Measurements from ENCODE around the gene MYO3B.
"Not testable (repeated sequence)": the region's sequence is repeated elsewhere in the genome, so short reads cannot be mapped to it uniquely, and the experiment has no call there.

The MYO3B gene

DNA sequence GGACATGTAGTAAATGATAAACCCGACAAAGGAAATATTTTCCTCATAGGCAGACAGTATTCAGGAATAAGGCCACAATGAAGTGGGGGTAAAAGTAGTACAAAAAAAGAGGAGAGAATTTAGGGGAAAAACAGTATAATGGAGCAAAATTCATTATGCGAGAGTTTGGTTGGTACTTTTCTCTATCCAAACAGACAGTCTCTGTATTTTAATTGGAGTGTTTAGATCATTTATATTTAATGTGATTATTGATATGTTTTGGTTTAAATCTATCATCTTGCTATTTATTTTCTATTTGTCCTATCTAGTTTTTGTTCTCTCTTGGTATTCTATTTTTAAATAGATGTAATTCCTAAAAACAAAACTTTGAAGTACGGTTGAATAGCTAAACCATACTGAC, 366.9 kb downstream of the MYO3B start:
- H3K27ac ChIP-seq, result no peak overlapping the region
- TF ChIP-seq ZFX (IDR thresholded peaks at IDR 0.05; ENCODE audit: borderline replicate concordance), result no peak
- TF ChIP-seq, protein P1, sequence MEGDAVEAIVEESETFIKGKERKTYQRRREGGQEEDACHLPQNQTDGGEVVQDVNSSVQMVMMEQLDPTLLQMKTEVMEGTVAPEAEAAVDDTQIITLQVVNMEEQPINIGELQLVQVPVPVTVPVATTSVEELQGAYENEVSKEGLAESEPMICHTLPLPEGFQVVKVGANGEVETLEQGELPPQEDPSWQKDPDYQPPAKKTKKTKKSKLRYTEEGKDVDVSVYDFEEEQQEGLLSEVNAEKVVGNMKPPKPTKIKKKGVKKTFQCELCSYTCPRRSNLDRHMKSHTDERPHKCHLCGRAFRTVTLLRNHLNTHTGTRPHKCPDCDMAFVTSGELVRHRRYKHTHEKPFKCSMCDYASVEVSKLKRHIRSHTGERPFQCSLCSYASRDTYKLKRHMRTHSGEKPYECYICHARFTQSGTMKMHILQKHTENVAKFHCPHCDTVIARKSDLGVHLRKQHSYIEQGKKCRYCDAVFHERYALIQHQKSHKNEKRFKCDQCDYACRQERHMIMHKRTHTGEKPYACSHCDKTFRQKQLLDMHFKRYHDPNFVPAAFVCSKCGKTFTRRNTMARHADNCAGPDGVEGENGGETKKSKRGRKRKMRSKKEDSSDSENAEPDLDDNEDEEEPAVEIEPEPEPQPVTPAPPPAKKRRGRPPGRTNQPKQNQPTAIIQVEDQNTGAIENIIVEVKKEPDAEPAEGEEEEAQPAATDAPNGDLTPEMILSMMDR (IDR thresholded peaks at IDR 0.05), result no peak

DNA sequence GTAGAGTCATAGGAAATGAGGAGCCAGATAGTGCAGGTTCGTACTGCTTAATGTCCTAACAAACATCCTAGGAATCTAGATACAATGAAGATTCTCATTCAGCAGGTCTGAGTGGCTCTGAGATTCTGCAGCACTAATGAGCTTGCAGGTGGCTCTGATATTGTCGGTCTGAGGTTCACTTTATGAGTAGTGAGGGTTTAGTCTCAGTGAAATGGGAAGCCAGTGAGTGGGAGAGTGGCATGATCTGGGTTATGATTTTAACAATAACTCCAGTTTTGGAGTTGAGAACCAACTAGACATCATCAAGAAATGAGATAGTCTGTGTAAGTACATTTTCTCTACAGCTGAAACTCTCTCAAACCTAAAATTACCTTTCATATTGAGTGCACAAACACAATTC, 370.4 kb downstream of the MYO3B start:
- TF ChIP-seq ZFX (IDR thresholded peaks at IDR 0.05; ENCODE audit: borderline replicate concordance), result no peak
- TF ChIP-seq, protein P1 (IDR thresholded peaks at IDR 0.05), result no peak
- no peak overlapping the region for H3K27ac ChIP-seq

DNA sequence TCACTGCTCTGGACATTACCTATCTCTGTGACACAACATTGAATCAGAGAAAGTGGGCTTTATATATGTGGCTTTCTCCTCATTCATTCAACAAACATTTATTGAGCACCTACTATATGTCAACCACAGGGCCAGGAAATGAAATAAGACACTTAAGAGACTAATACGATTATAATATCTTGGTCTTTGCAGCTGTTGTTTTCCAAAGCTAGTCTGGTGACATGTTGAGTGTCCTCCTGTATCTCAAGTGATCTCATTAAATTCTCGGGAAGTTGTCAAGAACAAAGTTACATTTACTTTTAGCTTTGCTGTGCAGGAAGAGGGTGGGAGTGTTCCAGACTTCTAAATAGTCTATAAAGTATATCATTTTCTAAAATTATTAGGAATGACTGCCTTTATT, 372.6 kb downstream of the MYO3B start:
- H3K27ac ChIP-seq, result no peak overlapping the region
- no peak for TF ChIP-seq ZFX (IDR thresholded peaks at IDR 0.05; ENCODE audit: borderline replicate concordance)
- TF ChIP-seq, protein P1 (IDR thresholded peaks at IDR 0.05), result no peak

DNA sequence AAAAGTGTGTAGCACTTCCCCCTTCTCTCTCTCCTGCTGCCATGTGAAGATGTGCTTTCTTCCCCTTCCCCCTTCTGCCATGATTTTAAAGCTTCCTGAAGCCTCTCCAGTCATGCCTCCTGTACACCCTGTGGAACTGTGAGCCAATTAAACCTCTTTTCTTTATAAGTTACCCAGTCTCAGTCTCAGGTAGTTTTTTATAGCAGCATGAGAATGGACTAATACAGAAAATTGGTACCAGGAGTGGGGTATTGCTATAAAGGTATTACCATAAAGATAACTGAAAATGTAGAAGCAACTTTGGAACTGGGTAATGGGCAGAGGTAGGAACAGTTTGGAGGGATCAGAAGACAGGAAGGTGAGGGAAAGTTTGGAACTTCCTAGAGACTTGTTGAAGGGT, 374.0 kb downstream of the MYO3B start:
- H3K27ac ChIP-seq, result not testable (repeated sequence)

DNA sequence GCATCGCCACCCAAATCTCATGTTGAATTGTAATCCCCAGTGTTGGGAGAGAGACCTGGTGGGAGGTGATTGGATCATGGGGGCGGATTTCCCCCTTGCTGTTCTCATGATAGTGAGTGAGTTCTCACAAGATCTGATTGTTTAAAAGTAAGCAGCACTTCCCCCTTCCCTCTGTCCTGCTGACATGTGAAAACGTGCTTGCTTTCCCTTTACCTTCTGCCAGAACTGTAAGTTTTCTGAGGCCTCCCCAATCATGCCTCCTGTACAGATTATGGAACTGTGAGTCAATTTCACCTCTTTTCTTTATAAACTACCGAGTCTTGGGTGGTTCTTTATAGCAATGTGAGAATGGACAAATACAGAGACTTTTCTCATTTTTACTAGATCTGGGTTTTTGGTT, 375.8 kb downstream of the MYO3B start:
- no peak overlapping the region for H3K27ac ChIP-seq
- no peak for TF ChIP-seq ZFX (IDR thresholded peaks at IDR 0.05; ENCODE audit: borderline replicate concordance)
- TF ChIP-seq, protein P1 (IDR thresholded peaks at IDR 0.05), result no peak

DNA sequence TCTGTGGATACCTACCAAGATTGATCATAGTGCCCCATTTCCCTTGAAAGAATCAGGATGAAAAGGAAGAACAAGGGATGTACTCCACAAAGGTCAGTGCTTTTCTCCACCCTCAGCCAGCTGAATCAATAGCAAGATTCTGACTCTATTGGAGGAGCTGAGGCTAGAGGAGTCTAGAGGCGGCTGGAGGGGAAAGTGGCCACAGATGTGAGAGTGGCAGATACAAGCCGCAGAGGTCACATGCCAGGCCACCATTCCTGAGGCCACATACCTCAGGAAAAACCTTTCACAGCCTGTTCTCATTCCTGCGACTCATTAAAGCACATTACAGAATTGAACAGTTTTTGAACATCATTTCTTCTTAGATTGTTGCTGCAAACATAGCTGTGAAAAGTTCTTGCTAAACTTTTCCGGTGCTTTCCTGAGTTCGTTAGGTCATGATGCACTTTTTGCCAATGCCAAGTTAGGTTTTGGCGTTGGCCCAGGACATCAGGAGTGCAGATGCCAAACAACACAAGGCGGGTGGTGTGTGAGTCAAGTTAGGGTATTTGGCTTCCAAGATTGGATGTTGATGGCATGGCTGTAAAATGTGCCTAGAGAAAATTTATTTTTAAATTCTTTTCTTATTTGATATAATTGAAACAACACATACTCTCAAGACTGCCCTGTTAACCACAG, 376.5 kb downstream of the MYO3B start:
- H3K27ac ChIP-seq, result no peak overlapping the region

DNA sequence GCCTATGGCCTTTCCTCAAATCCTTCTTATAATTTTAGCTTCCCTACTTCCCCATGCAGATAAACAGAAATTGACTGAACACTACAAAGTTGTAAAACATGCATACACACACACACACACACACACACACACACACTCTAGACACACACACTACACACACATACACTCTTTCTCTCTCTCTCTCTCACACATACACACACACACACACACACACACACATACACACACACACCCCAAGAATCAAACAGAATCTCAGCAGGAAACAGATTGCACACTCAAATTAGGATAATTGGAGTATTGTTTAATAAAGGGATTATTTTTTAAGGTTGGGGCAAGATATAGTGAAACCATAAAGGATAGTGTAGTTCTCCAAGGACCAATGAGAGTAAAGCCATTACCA, 385.0 kb downstream of the MYO3B start:
- TF ChIP-seq, protein P1 (IDR thresholded peaks at IDR 0.05), result no peak
- no peak for TF ChIP-seq ZFX (IDR thresholded peaks at IDR 0.05; ENCODE audit: borderline replicate concordance)
- no peak overlapping the region for H3K27ac ChIP-seq

More for the DNA sequence above, 376.5 kb downstream of the MYO3B start:
- TF ChIP-seq, protein P1 (IDR thresholded peaks at IDR 0.05), result no peak
- TF ChIP-seq ZFX (IDR thresholded peaks at IDR 0.05; ENCODE audit: borderline replicate concordance), result no peak

DNA sequence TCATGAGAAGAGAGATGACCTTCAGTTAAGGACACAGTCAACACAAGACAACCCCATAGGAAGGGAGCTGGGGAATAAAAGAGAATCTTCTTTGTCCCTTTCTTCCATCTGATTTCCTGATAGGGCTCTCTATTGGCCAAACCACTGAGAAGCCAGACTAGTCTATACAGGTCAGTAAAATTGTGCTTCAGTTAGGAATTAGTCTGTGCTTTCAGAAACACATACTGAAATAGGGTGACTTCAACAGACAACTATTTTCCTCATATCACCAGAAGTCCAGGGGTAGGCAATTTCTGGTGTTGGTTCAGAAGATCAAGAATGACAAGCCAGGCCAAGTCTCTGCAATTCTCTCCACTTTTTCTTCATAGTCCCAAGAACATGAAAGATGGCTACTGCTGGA, 385.5 kb downstream of the MYO3B start:
- TF ChIP-seq, protein P1 (IDR thresholded peaks at IDR 0.05), result no peak
- no peak for TF ChIP-seq ZFX (IDR thresholded peaks at IDR 0.05; ENCODE audit: borderline replicate concordance)
- no peak overlapping the region for H3K27ac ChIP-seq
